GM19043 (cell line): ENCODE data around the gene ZNFX1.

Experiments
- ATAC-seq: cut with Tn5 transposase; IDR thresholded peaks from one replicate; pipeline ENCODE4 v1.9.1; 2021; ENCODE audit warnings: low read depth; ENCODE audit not compliant: unreplicated experiment

The ZNFX1 gene

DNA sequence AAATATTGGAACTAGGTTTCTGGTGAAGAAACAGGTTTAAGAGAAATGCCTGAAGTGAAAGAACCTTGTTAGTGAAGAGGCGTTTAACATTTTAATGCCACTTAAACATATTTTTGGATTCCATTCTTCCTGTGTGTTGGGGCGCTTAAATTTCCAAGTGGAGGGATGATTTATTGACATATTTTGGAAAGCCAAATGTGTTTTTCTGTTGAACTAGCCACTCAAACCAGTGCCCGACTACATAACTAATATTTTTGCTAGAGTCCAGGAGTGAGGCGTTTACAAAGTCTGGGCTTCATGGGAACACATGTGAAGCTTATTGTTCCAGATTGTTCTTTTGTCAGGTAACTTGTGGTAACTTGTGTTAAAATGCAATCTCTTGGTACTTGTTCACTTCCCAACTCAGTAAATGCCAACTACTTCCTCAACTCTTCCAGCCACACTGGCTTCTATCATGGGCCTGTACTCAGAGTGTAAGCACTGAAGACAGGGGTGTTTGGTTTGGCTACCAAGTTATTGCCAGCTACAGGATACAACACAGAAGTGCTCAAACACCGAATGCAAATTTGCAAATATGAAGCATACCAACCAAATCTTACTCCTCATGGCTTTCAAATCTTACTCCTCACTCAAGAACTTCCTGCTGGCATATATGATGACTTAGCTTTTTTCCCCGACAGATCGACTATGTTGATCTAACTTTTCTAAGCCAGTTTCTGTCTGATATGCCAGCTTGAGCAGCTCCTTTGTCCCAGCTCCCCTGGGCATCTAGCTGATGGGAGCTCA is 2.0 kb upstream of the ZNFX1 start:
- no peak for ATAC-seq

DNA sequence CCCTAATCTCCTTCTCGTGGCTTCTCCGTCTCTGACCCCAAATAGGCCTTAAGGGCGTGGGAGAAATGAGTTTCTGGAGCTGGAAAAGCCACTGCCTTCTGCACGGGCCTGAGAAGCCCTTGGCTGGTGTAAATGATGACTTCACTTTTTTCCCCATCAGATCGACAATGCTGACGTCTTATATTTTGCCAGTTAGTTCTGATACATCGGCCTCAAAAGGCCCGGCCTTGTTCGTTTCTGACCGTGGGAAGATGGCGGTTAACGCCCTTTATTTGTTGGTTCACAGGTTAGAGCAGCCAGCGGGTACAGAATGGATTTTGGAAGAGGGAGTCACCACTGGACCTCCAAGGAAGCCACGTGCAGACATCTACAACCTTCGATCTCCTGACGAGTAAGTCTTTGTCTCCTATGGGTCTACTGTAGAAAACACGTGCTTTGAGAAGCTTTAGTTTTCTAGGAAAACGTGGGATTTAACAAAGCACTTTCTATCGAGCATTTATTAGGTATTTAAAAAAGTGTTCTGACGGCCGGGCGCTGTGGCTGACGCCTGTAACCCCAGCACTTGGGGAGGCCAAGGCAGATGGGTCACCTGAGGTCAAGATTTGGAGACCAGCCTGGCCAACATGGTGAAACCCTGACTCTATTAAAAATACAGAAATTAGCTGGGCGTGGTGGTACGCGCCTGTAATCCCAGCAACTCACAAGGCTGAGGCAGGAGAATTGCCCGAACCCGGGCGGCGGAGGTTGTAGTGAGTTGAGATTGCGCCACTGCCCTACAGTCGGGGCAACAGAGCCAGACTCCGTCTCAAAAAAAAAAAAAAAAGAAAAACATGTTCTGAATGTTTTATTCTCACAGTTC is 1.2 kb upstream of the ZNFX1 start:
- no peak for ATAC-seq

DNA sequence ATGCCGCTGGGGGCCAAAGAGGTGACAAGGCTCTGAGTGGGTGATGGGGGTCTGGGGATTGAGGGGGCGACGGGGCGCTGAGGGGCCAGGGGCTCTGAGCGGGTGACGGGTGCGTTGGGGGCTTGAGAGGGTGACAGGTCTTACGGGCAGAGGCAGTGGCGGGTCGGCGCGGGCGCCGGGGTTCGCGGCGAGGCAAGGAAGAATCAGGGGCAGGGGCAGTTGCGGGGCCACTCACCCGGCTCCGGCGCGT is 146 bp downstream of the ZNFX1 start:
- no peak for ATAC-seq

DNA sequence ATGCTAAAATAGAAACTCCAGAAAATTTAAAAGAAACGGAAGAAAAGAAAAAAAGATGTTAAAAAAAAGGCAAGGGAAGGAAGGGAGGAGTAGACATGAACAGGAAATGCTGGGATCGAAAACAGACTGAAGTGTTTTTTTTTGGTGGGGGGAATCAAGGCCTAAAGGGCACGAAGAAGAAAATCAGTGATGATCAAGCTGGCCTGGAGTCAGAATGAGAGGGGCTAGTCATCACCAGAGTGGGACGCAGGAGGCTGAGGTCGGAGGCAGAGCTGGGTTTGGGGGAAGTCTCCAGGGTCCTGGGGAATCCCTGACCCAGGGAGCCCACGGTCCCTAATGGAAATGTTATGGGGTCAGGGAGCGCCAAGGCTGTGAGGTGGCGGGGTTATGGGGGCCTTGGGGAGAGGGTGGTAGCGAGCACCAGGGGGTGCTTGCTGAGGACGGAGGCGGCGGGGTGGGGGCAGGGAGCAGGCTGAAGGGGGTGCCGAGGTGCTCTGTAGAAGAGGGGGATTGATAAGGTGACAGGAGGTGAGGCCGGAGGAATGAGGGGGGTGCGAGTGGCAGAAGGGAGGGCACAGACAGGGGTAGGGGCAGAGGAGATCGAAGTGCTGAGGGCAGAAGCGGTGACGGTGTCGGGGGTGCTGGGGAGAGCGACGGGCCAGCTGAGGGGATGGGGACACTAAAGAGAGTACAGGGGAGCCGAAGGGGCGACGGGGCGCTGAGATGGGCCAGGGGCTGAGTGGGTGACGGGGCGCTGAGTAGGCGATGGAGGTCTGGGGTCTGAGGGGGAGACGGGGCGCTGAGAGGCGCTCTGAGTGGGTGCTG is 684 bp downstream of the ZNFX1 start:
- no peak for ATAC-seq

DNA sequence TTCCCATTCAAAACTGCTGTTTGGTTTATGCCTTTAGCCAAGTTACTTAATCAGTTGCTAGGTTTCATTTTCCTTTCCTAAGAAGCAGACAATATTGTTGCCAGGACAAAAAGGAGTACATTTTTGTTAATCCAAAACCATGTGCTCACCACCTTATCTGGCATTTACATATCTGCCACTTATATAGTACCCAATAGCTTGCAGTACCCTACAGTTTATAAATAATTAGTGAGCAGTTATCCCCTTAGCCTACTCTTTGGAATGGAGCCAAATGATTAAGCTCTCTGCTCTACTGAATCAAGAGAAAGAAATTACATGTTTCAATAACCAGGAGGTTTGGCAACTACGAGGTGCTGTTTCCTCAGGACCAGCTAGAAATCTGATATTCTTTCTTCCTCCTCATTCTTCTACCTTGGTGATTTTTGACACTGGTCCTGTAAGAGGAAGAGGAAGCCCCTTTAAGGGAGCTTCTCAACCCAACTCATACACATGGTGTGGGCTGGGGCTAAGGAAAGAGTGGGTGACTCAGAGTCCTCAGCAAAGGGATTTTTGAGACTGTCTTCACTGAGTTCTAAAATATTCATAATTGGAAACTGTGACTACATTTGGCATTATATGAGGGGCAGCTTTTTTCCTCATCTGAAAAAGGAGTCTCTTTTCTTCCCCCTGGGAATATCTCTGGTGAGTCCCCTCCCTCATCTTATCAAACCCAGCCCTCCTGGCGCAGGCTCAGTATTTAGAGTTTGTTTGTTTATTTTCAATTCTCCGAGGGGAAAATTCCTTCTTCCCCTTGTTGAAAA is 1.5 kb downstream of the ZNFX1 start:
- ATAC-seq = no peak

DNA sequence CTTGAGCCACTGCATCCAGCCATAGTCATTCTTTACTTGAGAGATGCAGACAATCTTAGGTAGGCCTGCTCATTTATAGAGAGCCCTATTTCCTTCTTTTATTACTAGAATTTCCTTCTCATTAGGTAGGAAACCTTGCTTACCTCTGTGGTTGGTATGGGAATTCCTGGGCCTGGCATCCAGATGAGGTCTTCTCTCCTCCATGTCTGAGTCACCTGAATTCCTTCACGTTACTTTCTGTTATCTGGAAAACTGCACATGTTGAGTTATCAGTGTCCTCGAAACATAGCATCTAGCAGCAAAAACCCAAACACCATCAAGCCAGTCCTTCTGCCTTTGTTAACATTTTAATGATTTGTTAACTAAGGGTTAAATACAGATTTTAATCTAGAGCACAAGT is 2.2 kb downstream of the ZNFX1 start:
- ATAC-seq = no peak

DNA sequence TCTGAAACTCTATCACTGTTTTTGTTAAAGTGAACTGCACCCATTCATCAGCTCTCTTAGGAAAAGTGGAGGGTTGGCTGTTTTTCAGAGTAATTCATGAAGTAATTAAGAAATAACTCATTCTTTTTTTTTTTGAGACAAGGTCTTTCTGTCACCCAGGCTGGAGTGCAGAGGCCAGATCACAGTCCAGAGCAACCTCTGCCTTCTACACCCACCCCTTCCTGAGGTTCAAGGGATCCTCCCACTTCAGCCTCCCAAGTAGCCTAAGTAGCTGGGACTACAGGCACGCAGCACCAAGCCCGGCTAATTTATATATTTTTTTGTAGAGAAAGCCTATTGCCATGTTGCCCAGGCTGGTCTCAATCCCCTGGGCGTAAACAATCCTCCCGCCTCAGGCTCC is 2.6 kb downstream of the ZNFX1 start:
- no peak for ATAC-seq

DNA sequence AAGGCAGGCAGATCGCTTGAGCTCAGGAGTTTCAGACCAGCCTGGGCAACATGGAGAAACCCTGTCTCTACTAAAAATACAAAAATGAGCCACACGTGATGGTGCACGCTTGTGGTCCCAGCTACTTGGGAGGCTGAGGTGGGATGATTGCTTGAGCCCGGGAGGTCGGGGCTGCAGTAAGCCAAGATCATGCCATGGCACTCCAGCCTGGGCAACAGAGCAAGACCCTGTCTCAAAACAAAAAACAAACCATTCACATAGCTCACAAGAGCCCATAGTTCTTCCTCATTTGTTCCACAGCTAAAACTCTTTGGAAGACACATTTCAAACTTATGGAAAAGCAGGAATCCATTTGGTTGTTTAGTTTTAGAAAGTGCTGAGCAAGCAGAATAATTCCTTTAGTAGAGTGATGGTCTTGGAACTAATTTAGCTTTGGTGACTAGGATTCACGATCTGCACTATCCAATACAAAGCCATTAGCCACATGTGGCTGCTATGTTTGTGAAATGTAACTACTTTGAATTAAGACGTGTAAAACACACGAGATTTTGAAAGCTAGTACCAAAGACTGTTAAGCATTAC is 4.1 kb downstream of the ZNFX1 start:
- no peak for ATAC-seq

DNA sequence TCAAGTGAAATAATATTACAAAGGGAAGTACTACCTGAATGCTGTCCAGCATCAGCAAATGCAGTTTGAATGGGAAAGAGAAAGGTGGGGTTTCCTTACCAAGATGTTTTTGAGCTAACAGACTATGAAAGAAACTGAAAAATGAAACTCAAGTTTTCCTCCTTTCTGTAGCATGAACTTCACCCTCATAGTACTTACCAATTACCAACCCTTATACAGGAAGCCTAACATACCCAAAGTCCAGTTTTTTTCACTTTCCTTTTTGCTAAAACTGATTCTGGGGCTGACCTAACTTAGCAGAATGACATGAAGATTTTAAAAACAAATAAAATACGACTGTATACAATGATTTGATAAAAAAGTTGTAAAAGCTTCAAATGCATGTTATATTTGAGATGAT is 5.2 kb downstream of the ZNFX1 start:
- ATAC-seq = no peak

DNA sequence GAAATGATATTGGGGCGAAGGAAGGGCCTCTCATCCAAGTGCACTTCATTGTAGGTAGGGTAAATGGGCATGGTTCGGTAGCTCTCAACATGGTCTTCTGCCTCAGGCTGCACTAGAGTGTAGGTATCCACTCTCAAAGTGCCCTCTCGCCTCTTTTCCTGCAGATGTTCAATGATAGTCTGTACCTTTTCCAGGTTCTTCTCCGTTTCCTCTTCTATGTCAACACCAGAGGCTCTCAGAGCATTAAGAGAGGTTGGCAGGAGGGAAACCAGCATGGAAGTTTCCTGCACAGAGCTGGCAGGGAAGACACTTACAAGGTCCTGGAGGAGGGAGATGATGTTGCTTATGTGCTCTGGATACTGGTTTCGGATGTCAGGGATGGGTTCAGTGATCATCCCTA is 7.1 kb downstream of the ZNFX1 start:
- ATAC-seq = no peak

DNA sequence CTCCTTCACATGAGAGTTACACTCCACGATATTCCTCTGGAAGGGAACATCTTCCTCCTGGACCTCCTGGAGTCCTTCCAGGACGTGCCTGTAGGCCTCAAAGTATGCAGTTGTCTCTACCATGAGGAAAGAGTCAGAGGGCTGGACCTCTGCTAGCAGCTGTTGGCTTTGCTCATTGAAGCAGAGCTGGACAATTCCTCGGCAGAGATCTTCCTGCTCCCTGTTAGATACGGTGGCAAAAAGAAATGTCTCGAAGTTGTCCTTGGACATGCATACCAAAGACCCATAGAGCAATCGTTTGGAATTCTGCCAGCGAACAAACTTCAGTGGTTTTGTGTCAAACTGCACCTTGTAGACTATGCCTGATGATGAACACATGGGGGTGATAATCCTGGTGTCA is 7.7 kb downstream of the ZNFX1 start:
- ATAC-seq = no peak

DNA sequence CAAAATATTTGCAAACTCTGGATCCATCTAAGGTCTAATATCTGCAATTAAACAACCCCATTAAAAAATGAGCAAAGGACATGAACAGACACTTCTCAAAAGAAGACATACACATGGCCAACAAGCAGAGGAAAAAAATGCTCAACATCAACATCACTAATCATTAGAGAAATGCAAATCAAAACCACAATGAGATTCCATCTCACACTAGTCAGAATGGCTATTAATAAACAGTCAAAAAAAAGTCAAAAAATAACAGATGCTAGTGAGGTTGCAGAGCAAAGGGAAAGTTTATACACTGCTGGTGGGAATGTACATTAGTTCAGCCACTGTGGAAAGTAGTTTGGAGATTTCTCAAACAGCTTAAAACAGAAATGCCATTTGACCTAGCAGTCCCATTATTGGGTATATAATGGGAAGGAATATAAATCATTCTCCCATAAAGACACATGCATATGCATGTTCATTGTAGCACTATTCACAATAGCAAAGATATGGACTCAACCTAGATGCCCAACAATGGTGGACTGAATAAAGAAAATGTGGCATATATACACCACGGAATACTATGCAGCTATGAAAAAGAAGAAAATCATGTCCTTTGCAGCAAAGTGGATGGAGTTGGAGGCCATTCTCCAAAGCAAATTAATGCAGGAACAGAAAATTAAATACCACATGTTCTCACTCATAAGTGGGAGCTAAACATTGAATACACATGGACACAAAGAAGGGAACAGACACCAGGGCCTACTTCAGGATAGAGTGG is 9.1 kb downstream of the ZNFX1 start:
- no peak for ATAC-seq

DNA sequence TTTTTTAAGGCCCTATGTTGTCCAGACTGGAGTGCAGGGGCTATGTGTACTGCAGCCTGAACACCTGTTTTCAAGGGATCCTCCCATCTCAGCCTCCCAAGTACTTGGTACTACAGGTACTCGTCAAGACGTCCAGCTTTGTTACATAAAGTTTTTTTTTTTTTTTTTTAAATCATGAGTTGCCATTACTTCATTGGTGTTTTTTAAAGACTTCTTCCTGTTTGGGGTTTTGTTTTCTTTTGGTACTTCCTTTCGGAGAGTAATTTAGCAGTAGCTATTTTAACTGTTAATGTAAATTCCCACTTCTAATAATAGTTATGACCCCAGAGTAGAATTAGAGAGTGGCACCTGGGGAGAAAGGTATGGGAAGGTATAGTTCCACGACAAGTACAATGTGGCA is 10.5 kb downstream of the ZNFX1 start:
- no peak for ATAC-seq

DNA sequence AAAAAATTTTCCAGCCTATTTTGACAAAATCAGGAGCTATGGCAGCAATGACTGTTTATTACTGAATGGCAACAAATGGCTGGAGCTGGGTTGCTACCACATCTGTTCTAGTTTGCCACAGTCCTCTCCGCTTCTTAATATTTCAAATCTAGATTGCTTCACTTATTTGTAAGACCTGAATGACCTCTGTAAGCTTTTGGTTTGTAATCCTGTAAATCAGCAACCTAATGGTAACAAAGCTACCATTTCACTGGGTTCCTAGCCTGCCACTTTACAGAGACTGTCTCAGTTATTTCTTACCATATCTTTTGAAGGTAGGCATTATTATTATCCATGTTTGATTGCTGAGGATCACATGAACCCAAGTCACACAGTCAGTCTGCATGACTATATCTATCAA is 15.4 kb downstream of the ZNFX1 start:
- no peak for ATAC-seq

DNA sequence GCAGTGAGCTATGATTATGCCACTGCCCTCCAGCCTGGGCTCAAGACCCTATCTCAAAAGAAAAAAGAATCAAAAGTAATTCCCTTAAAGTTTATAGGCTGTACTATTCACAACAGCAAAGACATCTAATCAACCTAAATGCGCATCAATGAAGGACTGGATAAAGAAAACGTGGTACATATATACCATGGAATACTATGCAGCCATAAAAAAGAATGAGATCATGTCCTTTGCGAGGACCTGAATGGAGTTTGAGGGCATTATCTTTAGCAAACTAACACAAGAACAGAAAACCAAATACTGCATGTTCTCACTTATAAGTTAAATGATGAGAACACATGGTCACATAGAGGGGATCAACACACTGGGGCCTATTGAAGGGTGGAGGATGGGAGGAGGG is 16.7 kb downstream of the ZNFX1 start:
- ATAC-seq = no peak

DNA sequence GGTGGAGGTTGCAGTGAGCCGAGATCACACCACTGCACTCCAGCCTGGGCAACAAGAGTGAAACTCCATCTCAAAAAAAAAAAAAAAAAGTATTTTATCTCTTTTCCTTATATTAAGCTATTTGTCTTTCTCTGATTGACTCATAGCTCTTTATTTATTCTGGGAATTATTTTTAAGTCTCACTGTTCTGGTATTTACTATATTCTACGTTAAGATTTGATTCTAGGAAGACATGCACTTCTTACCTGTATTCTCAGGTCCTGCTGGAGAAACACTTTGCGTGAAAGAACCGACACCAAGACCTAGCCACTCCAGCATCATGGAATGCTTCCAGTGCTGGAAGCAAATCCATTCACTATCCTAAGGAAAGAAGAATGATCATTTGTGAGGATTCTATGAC is 17.6 kb downstream of the ZNFX1 start:
- no peak for ATAC-seq

DNA sequence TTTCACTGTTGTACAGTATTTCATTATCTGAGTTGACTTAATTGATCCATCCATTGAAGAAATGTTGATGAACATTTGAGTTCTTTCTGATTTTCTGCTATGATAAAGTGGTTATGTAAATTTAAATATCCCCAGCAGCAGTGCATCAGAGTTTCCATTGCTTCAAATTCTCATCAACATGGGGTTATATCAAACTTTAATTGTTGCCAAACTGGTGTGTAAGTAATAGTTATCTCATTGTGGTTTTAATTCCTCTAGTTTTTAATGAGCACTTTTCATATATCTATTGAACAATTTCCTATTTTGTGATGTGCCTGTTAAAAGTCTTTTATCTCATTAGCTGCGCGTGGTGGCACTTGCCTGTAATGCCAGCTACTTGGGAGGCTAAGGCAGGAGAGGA is 18.1 kb downstream of the ZNFX1 start:
- no peak for ATAC-seq

DNA sequence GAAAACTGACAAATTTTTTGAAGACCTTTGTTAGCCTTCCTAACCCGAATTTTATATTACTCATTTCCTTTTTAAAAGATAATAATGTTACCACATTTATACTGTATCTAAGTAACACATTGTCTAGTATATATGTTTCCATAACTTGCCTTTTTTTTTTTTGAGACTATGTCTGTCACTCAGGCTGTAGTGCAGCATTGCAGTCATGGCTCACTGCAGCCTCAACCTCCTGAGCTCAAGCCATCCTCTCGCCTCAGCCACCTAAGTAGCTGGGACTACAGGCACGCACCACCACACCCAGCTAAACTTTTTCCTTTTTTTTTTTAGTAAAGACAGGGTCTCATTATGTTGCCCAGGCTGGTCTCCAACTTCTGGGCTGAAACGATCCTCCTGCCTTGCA is 18.6 kb downstream of the ZNFX1 start:
- no peak for ATAC-seq

DNA sequence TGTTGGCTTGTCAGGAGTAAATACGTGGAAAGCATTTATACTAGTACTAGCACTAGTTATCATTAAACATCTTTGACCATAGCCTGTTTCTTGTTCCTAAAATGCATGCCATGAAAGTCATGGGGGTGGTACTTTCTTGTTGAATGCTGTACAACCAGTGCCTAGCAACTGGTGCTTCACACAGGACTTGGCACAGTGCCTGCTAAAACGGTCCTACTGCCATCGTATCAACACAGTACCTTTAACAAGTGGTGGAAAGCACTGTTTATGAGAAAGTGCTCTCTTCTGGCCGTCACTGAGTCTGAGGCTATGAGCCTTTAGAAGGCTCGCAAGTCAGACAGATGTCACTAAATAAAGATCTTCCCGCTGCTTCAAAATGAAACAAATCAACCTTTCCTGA is 21.6 kb downstream of the ZNFX1 start:
- ATAC-seq = no peak
